HT-29 (cell line): Measurements from ENCODE around the gene B4GALNT3. TPM values are rescaled to one million over a fixed set of nuclear protein-coding genes. Genes with fewer than 3 reads are reported as not detected.

Experiments used
- DNase-seq: peaks from one replicate; pipeline ENCODE4 v3.0.0-alpha.2; 2015; ENCODE audit warnings: low spot score
- total RNA-seq: library from RNA; depleted of rRNA; stranded (reverse); fragments of >200 nt; shearing (Covaris generic); gene quantifications from 2 replicates; pipeline ENCODE4 v1.2.3, GENCODE V29; 2014

B4GALNT3 gene
- total RNA-seq, 1 experiment from 2014 or later = 30.8 TPM

- no peak for DNase-seq
These were observed 7.9 kb downstream of the B4GALNT3 start for GRCh38 chr12:467591-467990.

GRCh38 chr12:468671-469389 is 9.1 kb downstream of the B4GALNT3 start:
- no peak for DNase-seq

DNA sequence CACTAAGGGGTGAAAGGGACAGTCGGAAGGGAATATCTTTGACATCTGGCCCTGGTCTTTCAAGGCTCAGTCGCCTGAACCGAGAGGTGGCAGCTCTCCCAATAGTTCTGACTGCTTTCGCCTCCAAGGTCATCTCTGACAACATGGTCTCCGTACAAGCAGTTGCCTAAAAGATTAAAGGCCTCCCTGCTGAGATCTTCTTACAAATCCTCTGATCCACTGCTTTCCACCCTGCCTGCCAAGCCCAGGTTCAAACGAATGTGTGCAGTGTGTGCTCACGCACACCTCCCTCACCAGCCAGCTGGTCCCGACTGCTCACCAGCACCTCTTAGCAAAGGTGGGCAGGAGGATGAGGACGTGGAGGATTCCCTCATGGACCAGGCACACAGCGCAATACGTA is 10.4 kb downstream of the B4GALNT3 start:
- DNase-seq = no peak

GRCh38 chr12:473198-473597 is 13.5 kb downstream of the B4GALNT3 start:
- DNase-seq = no peak

DNA sequence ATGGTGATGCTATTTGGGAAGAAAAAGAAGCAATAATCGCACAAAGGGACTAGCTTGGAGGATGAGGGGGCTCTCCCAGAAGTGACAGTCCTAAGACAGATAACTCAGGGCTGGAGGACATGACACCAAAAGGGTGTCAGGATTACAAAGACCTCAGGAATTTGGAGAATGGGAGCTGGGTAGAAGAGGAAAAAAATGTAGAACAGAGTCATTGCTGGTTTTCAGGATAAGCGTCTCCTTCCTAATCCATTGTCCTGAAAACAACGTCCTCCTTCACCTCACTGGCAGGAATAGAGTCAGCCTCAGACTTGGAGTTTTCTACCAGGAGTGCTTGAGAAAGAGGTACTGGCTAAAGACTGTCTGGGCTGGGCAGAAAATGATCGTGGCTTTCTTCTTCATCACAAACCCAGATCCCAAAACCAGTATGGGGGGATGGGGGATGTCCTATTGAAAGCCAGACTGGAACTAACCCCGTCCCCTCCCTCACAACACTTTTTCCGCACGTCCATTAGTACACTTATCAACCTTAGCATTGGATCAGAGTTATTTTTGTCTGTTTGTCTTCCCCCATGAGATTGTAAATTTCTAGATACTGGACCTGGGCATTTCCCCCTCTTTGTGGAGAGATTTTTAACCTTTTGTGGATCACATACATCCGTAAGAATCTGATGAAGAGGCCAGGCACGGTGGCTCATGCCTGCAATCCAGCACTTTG is 14.3 kb downstream of the B4GALNT3 start:
- DNase-seq = no peak

- no peak for DNase-seq
These were observed 15.5 kb downstream of the B4GALNT3 start for GRCh38 chr12:475286-475685.

GRCh38 chr12:479161-479560 is 19.4 kb downstream of the B4GALNT3 start:
- no peak for DNase-seq

- DNase-seq = no peak
These were observed 21.4 kb downstream of the B4GALNT3 start for GRCh38 chr12:480831-481816.

GRCh38 chr12:482061-482460 is 22.3 kb downstream of the B4GALNT3 start:
- no peak for DNase-seq

DNA sequence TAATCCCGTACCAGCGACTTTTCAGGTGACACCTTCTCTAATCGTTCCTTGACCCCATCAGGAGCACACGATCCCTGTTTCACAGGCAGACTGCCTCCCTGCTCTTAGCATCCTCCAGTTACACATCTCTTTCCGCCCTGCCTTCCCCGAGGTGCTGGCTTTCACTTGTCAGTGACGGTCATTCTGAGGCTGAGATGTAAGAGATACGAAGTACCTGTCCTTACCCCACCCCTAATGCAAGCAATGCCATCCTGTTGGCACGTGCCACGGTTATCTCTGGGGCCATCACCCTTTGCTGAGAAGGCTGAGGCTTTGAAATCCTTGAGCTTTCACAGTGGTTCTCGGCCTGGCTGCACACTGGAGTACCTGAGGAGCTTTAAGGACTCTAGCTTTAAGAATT is 24.4 kb downstream of the B4GALNT3 start:
- DNase-seq = no peak

- no peak for DNase-seq
These were observed 30.5 kb downstream of the B4GALNT3 start for GRCh38 chr12:490260-490659.

DNA sequence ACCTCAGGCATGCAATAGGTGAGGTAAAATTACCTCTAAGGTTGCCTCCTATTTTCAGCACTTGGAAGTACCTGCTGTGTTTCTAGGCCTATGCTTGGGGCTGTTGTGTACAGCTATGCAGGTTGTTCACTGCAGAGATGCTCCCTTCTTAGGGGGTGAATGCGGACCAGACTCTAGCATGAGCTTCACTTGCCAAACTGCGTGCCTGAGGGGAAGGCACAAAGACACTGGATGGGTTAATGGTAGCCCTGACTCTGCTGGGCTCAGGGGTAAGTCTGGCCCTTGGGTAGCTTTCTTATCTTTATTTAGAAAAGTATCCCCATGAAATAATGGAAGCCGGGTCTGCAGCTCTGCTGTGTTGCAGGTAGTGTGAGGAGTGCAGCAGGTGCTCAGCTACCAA is 35.7 kb downstream of the B4GALNT3 start:
- no peak for DNase-seq

DNA sequence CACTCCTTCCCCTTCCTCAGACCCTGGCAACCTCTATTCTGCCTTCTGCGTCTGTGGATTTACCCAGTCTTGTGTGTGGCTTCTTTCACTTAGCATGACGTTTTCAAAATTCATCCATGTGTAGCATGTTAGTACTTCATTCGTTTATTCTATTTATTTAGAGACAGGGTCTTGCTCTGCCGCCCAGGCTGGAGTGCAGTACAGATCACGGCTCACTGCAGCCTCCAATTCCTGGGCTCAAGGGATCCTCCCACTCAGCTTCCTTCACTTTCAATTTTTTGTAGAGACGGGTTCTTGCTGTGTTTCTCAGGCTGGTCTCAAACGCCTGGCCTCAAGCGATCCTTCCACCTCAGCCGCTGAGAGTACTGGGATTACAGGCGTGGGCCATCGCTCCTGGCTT is 37.0 kb downstream of the B4GALNT3 start:
- DNase-seq = no peak

DNA sequence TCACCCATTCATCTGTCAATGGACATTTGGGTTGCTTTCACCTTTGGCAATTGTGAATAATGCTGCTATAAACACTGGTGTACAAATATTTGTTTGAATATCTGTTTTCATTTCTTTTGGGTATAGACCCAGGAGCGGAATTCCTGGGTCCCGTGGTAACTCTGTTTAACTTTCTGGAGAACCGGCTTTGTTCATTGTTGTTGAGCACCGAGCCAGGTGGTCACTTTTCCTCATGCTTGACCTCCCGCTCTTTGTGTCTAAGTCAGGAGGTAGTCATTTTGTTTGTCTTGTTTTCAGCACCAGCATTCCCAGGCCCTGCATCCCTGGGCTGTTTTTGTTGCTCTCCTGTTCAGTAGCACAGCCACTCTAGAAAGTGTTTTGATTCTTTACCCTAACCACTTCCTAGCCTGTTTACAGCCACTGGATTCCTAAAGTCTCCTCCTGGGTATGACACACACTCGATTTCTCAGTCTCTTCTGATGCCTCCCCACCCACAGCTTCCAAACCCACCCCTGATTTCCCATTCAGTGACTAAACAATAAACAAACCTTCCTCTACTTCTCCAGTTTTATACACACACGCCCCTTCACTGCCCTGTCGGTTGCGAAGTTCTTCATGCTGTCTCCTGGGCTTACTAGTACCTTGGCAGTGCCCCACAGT is 37.9 kb downstream of the B4GALNT3 start:
- DNase-seq = no peak

DNA sequence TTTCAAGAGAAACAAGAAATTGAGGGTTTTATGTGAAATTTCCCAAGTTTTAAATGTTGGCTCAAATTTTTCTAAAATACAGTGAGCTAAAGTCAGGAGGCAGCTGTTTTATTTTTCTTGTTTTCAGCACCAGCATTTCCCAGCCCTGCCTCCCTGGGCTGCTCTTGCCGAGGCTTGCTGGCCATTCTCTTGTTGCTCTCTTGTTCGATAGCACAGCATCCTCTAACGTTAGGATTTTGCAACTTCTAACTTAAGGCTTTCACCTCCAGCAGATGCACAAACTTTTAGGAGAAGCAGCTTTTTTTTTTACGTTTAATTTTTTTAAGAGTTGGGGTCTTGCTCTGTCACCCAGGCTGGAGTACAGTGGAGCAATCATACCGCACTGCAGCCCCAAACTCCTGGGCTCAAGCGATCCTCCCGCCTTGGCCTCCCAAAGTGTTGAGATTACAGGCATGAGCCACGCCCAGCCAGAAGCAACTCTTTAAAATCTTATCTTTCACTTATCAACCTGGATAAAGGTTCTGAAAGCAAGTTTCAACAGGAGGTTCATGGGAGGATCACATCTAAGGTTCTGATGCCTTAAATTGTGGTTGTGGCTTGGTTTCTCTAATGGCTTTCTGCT is 40.2 kb downstream of the B4GALNT3 start:
- no peak for DNase-seq

DNA sequence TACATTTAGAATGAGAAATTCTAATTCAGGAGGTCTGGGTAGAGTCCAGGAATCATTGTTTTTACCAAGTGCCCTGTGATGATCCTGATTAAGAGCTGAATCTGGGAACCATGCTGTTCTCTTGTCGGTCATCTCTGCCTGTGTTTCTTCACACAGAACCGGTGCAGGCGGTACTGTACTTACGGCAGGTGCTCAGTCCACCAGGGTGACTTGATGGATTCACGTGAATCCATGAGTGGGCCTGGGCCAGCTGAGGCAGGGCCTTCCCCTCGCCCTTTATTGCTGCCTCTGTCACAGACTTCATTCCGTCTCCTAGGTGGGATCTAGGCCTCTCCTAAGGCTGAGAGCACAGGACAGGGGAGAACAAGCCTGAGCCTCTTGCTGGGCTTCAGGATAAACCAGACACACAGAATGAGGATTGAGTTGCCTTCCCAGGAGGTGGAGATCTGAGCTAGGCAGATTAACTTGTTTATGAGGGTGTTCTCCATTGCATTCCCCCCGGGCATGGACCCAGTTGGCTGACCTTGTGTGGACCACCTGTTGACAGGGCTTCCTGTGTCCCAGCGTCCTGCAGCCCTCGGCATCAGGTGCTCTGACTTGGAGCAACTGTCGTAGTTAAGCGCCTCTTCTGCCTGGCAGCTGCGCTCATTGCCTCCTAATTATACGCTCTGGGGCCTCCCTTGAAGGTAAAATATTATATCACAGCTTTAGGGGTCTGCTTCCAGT is 42.1 kb downstream of the B4GALNT3 start:
- DNase-seq = no peak

DNA sequence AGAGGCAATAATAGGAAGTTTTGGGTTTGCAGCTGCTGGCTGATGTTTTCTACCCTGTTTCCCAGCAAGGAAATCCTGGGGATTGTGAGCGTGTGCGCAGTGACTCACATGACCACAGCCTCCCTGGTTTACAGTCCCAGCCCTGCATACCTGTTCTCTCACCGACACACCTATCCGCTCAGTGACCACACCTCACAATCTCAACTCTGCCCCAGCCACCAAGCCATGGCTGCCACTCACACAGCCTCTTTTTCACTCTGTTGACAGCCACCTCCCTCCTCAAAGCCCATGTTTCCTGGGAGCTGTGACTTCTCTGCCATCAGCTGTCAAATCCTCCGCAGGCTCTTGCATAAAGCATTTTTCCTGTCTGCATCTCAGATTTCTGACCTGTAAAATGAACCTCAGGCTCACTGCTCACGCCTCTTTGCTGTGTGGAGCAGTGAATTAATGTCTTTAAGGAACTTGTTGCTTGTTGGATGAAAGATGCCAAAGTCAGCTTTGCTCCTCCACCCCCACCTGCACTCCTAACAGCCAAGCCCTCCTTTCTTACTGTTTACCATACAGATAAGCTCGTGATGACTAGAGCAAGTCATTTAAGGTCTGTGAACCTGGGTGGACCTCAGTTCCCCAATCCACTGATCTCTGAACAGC is 43.5 kb downstream of the B4GALNT3 start:
- peak; percentile 91 for DNase-seq

DNA sequence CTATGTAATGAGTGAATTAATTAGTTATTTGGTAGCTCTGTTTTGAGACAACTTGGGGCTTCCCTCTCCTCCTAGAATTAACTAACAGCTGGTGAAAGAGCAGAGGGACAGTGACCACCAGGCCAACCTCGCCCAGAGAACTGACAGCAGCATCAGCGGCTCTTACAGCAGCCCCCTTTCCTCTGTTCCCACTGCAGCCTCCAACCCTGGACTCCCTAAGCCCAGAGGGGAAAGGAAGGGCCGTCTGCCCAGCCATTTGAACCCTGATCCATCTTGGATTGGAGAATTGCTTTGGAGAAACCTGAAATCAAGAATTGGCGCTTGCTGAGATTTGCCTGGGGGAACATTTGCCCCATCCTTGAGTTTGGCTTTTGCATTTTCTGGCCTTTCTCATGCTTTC is 45.5 kb downstream of the B4GALNT3 start:
- no peak for DNase-seq

DNA sequence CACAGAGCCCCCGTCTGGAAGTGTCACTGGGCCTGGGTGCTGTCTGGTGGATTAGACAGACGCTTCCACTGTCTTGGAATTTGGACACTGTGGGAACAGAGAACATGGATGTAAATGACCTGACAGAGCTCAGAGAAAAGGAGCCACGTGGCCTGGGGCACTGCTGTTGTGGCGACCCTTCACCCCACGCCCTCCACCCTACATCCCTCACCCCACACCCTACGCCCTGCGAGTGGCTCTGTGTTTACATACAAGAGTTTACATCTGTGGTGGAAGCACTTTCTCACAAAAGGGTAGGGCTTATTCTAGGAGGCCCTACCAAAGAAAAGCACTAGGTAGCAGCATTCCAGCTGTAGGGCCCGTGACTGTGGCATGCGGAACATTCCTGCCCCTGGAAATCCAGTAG is 47.7 kb downstream of the B4GALNT3 start:
- DNase-seq = peak; percentile 25

- DNase-seq = no peak
These were observed 48.4 kb downstream of the B4GALNT3 start for GRCh38 chr12:508145-508544.
